GM11168 (cell line): ENCODE measurements around the gene ZSCAN16.

Experiments used
- in situ Hi-C: fragments of 300-500 bp; cut with MboI; formaldehyde crosslinking; loops from one replicate; pipeline ENCODE4 v1.12.0; 2022; ENCODE audit warnings: low sequenced_read_pairs; ENCODE audit not compliant: unreplicated experiment

The ZSCAN16 gene

DNA sequence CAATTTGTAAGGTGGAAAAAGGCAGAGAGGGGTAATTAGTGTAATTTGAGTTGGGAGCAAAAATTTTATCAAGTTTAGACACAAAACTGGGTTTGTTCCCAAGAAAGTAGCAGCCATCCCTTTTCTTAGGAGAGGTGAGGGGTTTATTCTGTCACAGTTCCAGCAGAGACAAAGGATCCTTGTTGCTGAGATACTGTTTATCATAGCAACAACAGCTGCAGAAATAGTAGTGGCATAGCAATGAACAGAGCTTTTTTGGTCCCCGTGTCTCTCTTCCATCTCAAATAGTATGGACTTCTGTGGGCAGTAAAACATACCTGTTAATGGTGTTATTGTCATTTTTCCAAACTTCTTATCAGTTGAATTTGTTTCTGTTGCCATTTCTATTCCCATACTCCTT, 41.2 kb downstream of the ZSCAN16 start:
- in situ Hi-C loops, result no loop called here

DNA sequence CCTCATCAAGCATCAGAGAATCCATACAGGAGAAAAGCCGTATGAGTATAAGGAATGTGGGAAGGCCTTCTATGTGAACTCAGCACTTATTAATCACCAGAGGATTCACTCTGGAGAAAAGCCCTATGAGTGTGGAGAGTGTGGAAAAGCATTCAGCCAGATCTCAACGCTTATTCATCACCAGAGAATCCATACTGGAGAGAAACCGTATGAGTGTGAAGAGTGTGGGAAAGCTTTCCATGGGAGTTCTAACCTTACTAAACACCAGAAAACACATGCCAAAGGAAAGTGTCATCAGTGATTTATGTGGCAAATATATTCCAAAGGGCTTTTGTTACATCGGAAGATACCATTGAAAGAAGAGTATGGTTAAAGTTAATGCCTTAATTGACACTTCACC, 42.7 kb downstream of the ZSCAN16 start:
- in situ Hi-C loops, result no loop called here

DNA sequence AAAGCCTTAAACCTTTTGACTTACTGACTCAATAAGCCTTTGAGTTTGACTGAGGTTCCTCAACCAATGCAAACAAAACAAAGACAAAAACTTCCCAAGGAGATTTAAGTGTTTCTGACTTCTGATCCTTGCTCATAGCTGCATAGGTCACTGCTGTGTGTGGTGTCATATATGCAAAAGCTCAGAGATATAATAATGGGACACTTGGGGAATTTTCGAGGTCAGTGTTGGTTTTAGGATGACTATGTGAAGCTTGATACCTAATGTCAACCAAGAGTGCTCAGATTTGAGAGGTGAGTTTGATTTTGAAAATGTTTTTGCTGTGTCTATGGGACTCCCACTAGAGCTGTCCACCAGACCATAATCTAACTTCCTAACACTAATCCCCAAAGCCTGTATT, 43.5 kb downstream of the ZSCAN16 start:
- in situ Hi-C loops, result no loop called here

DNA sequence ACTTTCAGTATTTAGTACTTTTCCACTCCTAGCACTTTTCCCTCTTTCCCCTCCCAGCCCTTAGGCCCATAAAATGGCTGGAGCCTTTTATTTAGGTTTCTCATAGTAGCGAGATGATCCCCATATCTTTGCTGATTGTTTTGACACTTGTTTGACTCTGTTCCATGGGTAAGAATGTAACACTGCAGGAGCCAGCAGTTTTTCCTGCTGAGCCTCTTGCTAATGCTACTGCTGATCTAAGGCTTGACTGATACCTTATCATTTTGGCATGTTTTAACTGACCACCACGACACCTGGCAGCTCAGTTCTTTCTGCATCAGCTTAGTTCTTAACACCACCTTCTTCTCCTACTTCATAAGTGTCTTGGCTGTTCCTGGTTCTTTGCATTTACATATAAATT, 46.9 kb downstream of the ZSCAN16 start:
- in situ Hi-C loops, result no loop called here

DNA sequence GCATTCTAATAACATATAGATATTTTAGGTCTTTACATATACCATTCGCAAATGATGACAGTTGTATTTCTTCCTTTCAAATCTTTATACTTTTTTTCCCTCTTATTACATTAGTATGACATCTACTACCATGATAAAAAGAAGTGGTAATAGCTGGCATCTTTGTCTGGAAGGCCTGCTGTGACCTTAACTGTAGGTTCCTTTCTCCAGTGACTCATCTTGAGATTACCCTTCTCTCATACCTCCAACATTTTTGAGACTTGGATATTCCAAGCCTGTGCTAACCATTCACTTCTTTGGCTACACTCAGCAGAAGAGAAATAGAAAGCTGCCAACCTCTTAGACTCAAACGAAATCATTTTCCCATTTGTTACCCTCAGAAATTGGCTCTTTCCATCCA, 47.6 kb downstream of the ZSCAN16 start:
- in situ Hi-C loops, result no loop called here

DNA sequence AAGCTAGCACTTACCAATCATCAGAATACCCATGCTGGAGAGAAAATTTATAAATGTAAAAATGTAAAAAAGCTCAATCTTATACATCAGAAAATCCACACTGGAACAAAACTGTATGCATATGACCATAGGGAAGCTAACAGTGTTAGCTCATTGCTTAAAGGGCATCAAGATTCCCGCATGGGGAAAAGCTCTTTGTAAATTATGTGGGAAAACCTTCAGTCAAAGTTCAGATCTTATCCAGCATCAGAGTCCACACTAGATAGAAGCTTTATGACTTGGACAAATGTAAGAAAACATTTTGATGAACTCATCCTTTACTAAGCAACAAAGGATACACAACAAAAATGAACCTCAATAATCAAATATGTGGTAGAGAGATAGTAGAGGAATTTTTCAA, 52.0 kb downstream of the ZSCAN16 start:
- in situ Hi-C loops, result no loop called here
